ENCODE results near the gene PEX6. TPM values are rescaled to one million over a fixed set of nuclear protein-coding genes. Genes with fewer than 3 reads are reported as not detected.

Gene PEX6
- total and polyA plus RNA-seq, 2 of the 13 experiments (the other 11 are each of a cell fraction or from before 2014, with no cell fraction given) = 5.1 to 6.7 TPM

DNA sequence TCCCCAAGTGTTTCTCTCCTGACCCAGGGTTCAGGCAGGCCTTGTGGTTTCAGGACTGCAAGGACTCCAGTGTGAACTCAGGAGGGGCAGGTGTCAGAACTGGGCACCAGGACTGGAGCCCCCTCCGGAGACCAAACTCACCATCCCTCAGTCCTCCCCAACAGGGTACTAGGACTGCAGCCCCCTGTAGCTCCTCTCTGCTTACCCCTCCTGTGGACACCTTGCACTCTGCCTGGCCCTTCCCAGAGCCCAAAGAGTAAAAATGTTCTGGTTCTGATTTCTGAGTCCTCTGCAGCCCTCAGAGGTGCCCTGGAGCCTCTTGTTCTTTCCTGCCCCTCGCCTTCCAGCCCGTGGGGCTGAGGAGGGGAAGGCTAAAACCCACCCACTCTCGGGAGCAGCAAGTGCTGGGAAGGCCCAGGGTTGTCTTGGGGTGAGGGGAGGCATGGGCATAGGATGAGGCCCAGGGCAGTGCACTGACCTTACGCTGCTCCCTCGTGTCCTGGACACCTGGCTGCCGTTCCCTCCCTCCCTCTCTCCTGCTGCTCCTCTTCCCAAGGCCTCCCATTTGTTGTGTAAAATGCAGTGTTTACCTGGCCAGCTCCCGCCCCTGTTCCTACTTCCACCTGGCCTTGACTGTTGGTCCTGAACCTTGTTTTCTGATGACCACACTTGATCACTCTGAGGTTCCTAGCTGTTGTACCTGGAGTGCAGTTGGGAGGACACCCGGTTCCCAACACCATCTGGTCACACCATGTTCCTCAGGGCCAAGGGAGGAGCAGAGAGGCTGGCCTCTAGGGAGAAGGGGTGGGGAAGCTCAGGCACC, 39.8 kb downstream of the PEX6 start (continued):
- no peak for TF ChIP-seq AGO1 (IDR thresholded peaks at IDR 0.05; ENCODE audit: low read depth, low read length, poor library complexity, severe bottlenecking)
- TF ChIP-seq, protein P1, sequence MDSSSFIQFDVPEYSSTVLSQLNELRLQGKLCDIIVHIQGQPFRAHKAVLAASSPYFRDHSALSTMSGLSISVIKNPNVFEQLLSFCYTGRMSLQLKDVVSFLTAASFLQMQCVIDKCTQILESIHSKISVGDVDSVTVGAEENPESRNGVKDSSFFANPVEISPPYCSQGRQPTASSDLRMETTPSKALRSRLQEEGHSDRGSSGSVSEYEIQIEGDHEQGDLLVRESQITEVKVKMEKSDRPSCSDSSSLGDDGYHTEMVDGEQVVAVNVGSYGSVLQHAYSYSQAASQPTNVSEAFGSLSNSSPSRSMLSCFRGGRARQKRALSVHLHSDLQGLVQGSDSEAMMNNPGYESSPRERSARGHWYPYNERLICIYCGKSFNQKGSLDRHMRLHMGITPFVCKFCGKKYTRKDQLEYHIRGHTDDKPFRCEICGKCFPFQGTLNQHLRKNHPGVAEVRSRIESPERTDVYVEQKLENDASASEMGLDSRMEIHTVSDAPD (CRISPR knock-in tag; IDR thresholded peaks at IDR 0.05) = 0 out of 2 replicates have a peak, but pooled peaks have one; percentile 67
- TF ChIP-seq NFE2L1 (CRISPR knock-in tag; IDR thresholded peaks at IDR 0.05; ENCODE audit: borderline replicate concordance) = no peak
- TF ChIP-seq MTA3 (CRISPR knock-in tag; IDR thresholded peaks at IDR 0.05) = no peak
- no peak for TF ChIP-seq MAFF (IDR thresholded peaks at IDR 0.05; ENCODE audit: low read depth, low read length)
- TF ChIP-seq NCOR1 (IDR thresholded peaks at IDR 0.05; ENCODE audit: borderline replicate concordance, low read length) = peak; percentile 81; the same call in 1 of the 2 replicates
- no peak for TF ChIP-seq NONO (IDR thresholded peaks at IDR 0.05)
- peak; percentile 97 for TF ChIP-seq NONO (CRISPR knock-in tag; conservative IDR thresholded peaks at IDR 0.05)
- no peak for TF ChIP-seq U2AF1 (optimal IDR thresholded peaks at IDR 0.05; ENCODE audit: low read depth, low read length)
- TF ChIP-seq, protein P2, sequence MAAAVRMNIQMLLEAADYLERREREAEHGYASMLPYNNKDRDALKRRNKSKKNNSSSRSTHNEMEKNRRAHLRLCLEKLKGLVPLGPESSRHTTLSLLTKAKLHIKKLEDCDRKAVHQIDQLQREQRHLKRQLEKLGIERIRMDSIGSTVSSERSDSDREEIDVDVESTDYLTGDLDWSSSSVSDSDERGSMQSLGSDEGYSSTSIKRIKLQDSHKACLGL (CRISPR knock-in tag; IDR thresholded peaks at IDR 0.05) = peak; percentile 50; the same call in 1 of the 2 replicates
- peak; percentile 93 for TF ChIP-seq ZNF572 (CRISPR knock-in tag; IDR thresholded peaks at IDR 0.05)
- TF ChIP-seq ZNF547 (CRISPR knock-in tag; IDR thresholded peaks at IDR 0.05) = 0 out of 2 replicates have a peak, but pooled peaks have one; percentile 35
- no peak; the same call in 1 of the 2 replicates for TF ChIP-seq BRCA1 (CRISPR knock-in tag; IDR thresholded peaks at IDR 0.05)
- no peak; the same call in 1 of the 2 replicates for TF ChIP-seq ZNF546 (CRISPR knock-in tag; conservative IDR thresholded peaks at IDR 0.05)
- TF ChIP-seq HIVEP1 (CRISPR knock-in tag; IDR thresholded peaks at IDR 0.05) = peak; percentile 49; the same call in 1 of the 2 replicates
- TF ChIP-seq ZNF841 (CRISPR knock-in tag; IDR thresholded peaks at IDR 0.05; ENCODE audit: borderline replicate concordance) = no peak
- peak; percentile 67; the same call in 1 of the 2 replicates for TF ChIP-seq SPEN (CRISPR knock-in tag; IDR thresholded peaks at IDR 0.05; ENCODE audit: low read depth)
- TF ChIP-seq ZNF441 (CRISPR knock-in tag; IDR thresholded peaks at IDR 0.05; ENCODE audit: borderline replicate concordance) = peak; percentile 72; the same call in 1 of the 2 replicates
- peak; percentile 82 for TF ChIP-seq FOXJ3 (CRISPR knock-in tag; IDR thresholded peaks at IDR 0.05; ENCODE audit: borderline replicate concordance)
- no peak for TF ChIP-seq ZNF678 (CRISPR knock-in tag; IDR thresholded peaks at IDR 0.05)
- no peak for TF ChIP-seq ZNF615 (CRISPR knock-in tag; IDR thresholded peaks at IDR 0.05; ENCODE audit: borderline replicate concordance)
- peak; percentile 71 for TF ChIP-seq ETV5 (CRISPR knock-in tag; IDR thresholded peaks at IDR 0.05; ENCODE audit: borderline replicate concordance)
- TF ChIP-seq, protein P3, sequence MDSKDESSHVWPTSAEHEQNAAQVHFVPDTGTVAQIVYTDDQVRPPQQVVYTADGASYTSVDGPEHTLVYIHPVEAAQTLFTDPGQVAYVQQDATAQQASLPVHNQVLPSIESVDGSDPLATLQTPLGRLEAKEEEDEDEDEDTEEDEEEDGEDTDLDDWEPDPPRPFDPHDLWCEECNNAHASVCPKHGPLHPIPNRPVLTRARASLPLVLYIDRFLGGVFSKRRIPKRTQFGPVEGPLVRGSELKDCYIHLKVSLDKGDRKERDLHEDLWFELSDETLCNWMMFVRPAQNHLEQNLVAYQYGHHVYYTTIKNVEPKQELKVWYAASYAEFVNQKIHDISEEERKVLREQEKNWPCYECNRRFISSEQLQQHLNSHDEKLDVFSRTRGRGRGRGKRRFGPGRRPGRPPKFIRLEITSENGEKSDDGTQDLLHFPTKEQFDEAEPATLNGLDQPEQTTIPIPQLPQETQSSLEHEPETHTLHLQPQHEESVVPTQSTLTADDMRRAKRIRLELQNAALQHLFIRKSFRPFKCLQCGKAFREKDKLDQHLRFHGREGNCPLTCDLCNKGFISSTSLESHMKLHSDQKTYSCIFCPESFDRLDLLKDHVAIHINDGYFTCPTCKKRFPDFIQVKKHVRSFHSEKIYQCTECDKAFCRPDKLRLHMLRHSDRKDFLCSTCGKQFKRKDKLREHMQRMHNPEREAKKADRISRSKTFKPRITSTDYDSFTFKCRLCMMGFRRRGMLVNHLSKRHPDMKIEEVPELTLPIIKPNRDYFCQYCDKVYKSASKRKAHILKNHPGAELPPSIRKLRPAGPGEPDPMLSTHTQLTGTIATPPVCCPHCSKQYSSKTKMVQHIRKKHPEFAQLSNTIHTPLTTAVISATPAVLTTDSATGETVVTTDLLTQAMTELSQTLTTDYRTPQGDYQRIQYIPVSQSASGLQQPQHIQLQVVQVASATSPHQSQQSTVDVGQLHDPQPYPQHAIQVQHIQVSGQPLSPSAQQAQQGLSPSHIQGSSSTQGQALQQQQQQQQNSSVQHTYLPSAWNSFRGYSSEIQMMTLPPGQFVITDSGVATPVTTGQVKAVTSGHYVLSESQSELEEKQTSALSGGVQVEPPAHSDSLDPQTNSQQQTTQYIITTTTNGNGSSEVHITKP (CRISPR knock-in tag; IDR thresholded peaks at IDR 0.05; ENCODE audit: low read depth) = peak; percentile 72
- TF ChIP-seq ZNF598 (CRISPR knock-in tag; IDR thresholded peaks at IDR 0.05; ENCODE audit: borderline replicate concordance) = 0 out of 2 replicates have a peak, but pooled peaks have one; percentile 19

Measured in HepG2 (cell line).